Loucy (cell line): ENCODE data around the gene HRH1.

Experiments used
- H2AFZ ChIP-seq: fragments of 200-600 bp; sonication (generic); 2 replicates; pipeline ENCODE4 v1.6.0; 2016; ENCODE audit warnings: antibody characterized with exemption, mild to moderate bottlenecking, low read length, moderate library complexity
- H3F3A ChIP-seq: fragments of 200-600 bp; 2 replicates; pipeline ENCODE4 v1.6.0; 2016; ENCODE audit warnings: antibody characterized with exemption, low read depth, mild to moderate bottlenecking
- H3K27me3 ChIP-seq: fragments of 200-600 bp; sonication (generic); 2 replicates; pipeline ENCODE4 v1.6.1; 2014; ENCODE audit warnings: low read length, mild to moderate bottlenecking; ENCODE audit not compliant: insufficient read depth, poor library complexity, severe bottlenecking
- H3K36me3 ChIP-seq: fragments of 200-600 bp; sonication (generic); 2 replicates; pipeline ENCODE4 v1.6.1; 2016; ENCODE audit warnings: low read length; ENCODE audit not compliant: insufficient read depth
- H3K4me1 ChIP-seq: fragments of 200-600 bp; sonication (generic); 2 replicates; pipeline ENCODE4 v1.5.1; 2014; ENCODE audit warnings: low read length, mild to moderate bottlenecking; ENCODE audit not compliant: insufficient read depth, poor library complexity, severe bottlenecking
- H3K4me2 ChIP-seq: fragments of 200-600 bp; sonication (generic); 2 replicates; pipeline ENCODE4 v1.6.0; 2014; ENCODE audit warnings: antibody characterized with exemption, low read length, low read depth, mild to moderate bottlenecking; ENCODE audit not compliant: poor library complexity, severe bottlenecking
- H3K4me3 ChIP-seq: fragments of 200-600 bp; sonication (generic); 2 replicates; pipeline ENCODE4 v1.5.1; 2014; ENCODE audit warnings: low read length, mild to moderate bottlenecking, mixed read lengths; ENCODE audit not compliant: poor library complexity, severe bottlenecking
- H3K79me2 ChIP-seq: fragments of 200-600 bp; sonication (generic); 2 replicates; pipeline ENCODE4 v1.6.1; 2014; ENCODE audit warnings: low read length; ENCODE audit not compliant: insufficient read depth
- H3K9ac ChIP-seq: fragments of 200-600 bp; sonication (generic); 2 replicates; pipeline ENCODE4 v1.6.0; 2014; ENCODE audit warnings: mild to moderate bottlenecking, low read depth, low read length, moderate library complexity; ENCODE audit not compliant: poor library complexity, severe bottlenecking
- H3K9me2 ChIP-seq: fragments of 200-600 bp; sonication (generic); replicated peaks from 2 replicates; pipeline ENCODE4 v1.6.1; 2016; ENCODE audit warnings: low read depth, low read length, mixed read lengths
- H3K9me3 ChIP-seq: fragments of 200-600 bp; sonication (generic); 2 replicates; pipeline ENCODE4 v1.6.1; 2014; ENCODE audit warnings: mild to moderate bottlenecking, antibody characterized with exemption, low read length, low read depth; ENCODE audit not compliant: insufficient read depth
- H4K20me1 ChIP-seq: fragments of 200-600 bp; sonication (generic); 2 replicates; pipeline ENCODE4 v1.6.0; 2014; ENCODE audit warnings: antibody characterized with exemption, low read length, mild to moderate bottlenecking; ENCODE audit not compliant: insufficient read depth, poor library complexity, severe bottlenecking
- EZH2phosphoT487 ChIP-seq: fragments of 200-600 bp; IDR thresholded peaks from 2 replicates; pipeline ENCODE4 v1.6.1; 2018; ENCODE audit warnings: antibody characterized with exemption, mild to moderate bottlenecking, moderate library complexity, borderline replicate concordance
- TF ChIP-seq, protein P1 (sequence below): fragments of 200-600 bp; sonication (generic); conservative IDR thresholded peaks from 2 replicates; pipeline ENCODE4 v1.5.1; 2014; ENCODE audit warnings: mild to moderate bottlenecking, antibody characterized with exemption, low read length

Gene HRH1

DNA sequence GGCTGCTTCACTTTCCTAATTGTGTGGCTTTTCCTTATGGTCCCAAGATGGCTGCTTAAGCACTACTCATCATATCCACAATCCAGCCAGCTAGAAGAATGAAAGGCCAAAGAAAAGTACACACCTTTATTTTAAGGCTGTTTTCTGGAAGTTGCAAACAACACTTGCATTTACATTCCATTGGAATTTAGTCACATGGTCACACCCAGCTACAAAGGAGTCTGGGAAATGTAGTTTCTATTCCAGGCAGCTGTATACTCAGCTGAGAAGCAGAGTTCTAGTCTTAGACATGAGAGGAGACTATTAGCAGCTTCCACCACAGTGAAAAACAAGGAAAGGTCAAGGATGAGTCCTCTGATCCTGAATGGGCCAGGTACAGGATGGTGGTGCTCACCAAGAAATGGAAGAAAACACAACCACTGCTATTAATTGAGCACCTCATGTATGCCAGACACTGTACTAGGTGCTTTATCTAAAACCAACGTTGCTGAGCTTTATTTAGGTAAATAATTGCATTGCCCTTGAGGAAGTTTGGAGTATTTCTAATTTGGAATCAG is 89.9 kb downstream of the HRH1 start:
- Histone ChIP-seq H3K4me1 (no peaks in the 10 kb centered on the region), H3K79me2 (no peaks in the 10 kb centered on the region), H3K4me3 (no peak overlapping the region), H3K9me3 (no peaks in the 10 kb centered on the region), H3K9ac (no peak overlapping the region), H3K4me2 (no peak overlapping the region), H3K9me2 (no peaks in the 10 kb centered on the region), H4K20me1 (no peaks in the 10 kb centered on the region), H2AFZ (no peak overlapping the region), H3K36me3 (no peaks in the 10 kb centered on the region), H3F3A (no peaks in the 10 kb centered on the region), H3K27me3 (no peaks in the 10 kb centered on the region)
- TF ChIP-seq, protein P1, sequence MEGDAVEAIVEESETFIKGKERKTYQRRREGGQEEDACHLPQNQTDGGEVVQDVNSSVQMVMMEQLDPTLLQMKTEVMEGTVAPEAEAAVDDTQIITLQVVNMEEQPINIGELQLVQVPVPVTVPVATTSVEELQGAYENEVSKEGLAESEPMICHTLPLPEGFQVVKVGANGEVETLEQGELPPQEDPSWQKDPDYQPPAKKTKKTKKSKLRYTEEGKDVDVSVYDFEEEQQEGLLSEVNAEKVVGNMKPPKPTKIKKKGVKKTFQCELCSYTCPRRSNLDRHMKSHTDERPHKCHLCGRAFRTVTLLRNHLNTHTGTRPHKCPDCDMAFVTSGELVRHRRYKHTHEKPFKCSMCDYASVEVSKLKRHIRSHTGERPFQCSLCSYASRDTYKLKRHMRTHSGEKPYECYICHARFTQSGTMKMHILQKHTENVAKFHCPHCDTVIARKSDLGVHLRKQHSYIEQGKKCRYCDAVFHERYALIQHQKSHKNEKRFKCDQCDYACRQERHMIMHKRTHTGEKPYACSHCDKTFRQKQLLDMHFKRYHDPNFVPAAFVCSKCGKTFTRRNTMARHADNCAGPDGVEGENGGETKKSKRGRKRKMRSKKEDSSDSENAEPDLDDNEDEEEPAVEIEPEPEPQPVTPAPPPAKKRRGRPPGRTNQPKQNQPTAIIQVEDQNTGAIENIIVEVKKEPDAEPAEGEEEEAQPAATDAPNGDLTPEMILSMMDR, result no peak
- TF ChIP-seq EZH2phosphoT487, result no peak

DNA sequence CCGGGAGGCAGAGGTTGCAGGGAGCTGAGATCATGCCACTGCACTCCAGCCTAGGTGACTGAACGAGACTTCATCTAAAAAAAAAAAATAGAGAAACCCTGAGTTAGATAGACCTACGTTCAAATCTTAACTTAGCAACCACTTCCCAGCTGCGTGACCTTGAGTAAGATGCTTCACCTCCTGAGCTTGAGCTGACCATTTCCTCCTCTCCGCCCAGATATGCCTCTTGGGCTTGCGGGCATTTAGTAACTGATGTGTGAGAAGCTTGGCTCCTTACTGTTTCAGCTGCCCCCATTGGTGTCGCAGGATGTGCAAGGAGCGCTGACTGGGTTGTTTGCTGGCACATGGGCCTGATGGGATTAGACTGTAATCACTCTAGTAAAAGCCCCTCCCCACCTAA is 91.0 kb downstream of the HRH1 start:
- no peak overlapping the region for H3K4me2 ChIP-seq
- no peaks in the 10 kb centered on the region for H3K79me2 ChIP-seq
- H3K27me3 ChIP-seq, result no peaks in the 10 kb centered on the region
- H4K20me1 ChIP-seq, result no peaks in the 10 kb centered on the region
- H3K9me2 ChIP-seq, result no peaks in the 10 kb centered on the region
- H3K4me1 ChIP-seq, result no peaks in the 10 kb centered on the region
- no peak overlapping the region for H3K4me3 ChIP-seq
- no peak overlapping the region for H3K9ac ChIP-seq
- TF ChIP-seq, protein P1, result no peak
- TF ChIP-seq EZH2phosphoT487, result no peak
- H3K9me3 ChIP-seq, result no peaks in the 10 kb centered on the region
- no peaks in the 10 kb centered on the region for H3F3A ChIP-seq
- no peaks in the 10 kb centered on the region for H3K36me3 ChIP-seq
- no peak overlapping the region for H2AFZ ChIP-seq

- Histone ChIP-seq H2AFZ (no peak overlapping the region), H3K4me3 (no peak overlapping the region), H3K9me3 (no peaks in the 10 kb centered on the region), H3K4me1 (no peaks in the 10 kb centered on the region), H3K79me2 (no peaks in the 10 kb centered on the region), H3K9me2 (no peaks in the 10 kb centered on the region), H3K9ac (no peak overlapping the region), H3K36me3 (no peaks in the 10 kb centered on the region), H3K27me3 (no peaks in the 10 kb centered on the region), H3F3A (no peaks in the 10 kb centered on the region), H3K4me2 (no peak overlapping the region), H4K20me1 (no peaks in the 10 kb centered on the region)
- TF ChIP-seq, protein P1, result no peak
- TF ChIP-seq EZH2phosphoT487, result no peak
Measured at GRCh38 chr3:11245827-11246662, 91.8 kb downstream of the HRH1 start.
